ENCODE measurements around the gene REG3G. TPM values are rescaled to one million over a fixed set of nuclear protein-coding genes. Genes with fewer than 3 reads are reported as not detected.
"Not testable (repeated sequence)": the region's sequence is repeated elsewhere in the genome, so short reads cannot be mapped to it uniquely, and the experiment has no call there.

Gene REG3G
- total RNA-seq, 6 donors from 2014 or later = 0.52 to 0.61 TPM; not detected in 4

GRCh38 chr2:79039944-79040343 is 14.4 kb downstream of the REG3G start:
- Histone ChIP-seq H3K4me3 (no peak overlapping the region), H3K27me3 (no peaks in the 10 kb centered on the region), H3K9me3 (no peaks in the 10 kb centered on the region), H3K27ac (no peak overlapping the region), H3K36me3 (no peaks in the 10 kb centered on the region), H3K4me1 (no peaks in the 10 kb centered on the region)
- TF ChIP-seq POLR2AphosphoS5 (IDR thresholded peaks at IDR 0.05) = no peak
- no peak for TF ChIP-seq POLR2A (IDR thresholded peaks at IDR 0.05)
- TF ChIP-seq EP300 (IDR thresholded peaks at IDR 0.05) = no peak
- TF ChIP-seq CTCF (IDR thresholded peaks at IDR 0.05) = no peak
- 78 to 85% methylated on average over 3 of the region's 3 CpGs for WGBS, 2 donors
- ATAC-seq (ENCODE audit: low FRiP score in 2 of 2) = no peak
- no peak for DNase-seq

DNA sequence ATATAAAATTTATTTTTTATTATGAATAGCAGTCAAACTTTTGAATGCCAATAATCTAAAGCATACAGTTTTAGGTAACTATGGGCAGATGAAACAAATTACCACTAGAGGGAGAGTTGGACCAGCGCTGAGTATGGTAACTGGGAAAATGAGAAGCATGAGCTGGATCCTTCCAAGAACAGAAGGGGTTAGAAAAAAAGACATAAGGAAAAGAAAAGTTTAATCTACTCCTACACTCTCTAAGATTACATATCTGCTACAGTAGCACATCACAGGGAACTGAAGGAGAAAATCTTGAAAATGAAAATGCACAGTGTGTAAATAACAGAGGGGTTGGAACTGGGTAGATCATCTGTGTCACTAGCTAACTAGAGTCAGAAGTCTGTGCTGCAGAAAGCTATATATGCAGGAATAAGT is 15.5 kb downstream of the REG3G start:
- Histone ChIP-seq H3K27me3 (no peaks in the 10 kb centered on the region), H3K36me3 (no peaks in the 10 kb centered on the region), H3K27ac (no peak overlapping the region), H3K4me3 (no peak overlapping the region), H3K4me1 (no peaks in the 10 kb centered on the region), H3K9me3 (no peaks in the 10 kb centered on the region)
- peak in 1 of 2 donors; percentile 68 for ATAC-seq (ENCODE audit: low FRiP score in 2 of 2)
- no peak for DNase-seq
- WGBS, 2 donors = 4 to 5% methylated on average over 1 of the region's 1 CpG
- peak in 3 of 6 experiments; percentile 5 to 16 (median 7) for TF ChIP-seq CTCF (IDR thresholded peaks at IDR 0.05)
- no peak for TF ChIP-seq POLR2A (IDR thresholded peaks at IDR 0.05)
- TF ChIP-seq EP300 (IDR thresholded peaks at IDR 0.05) = no peak

- not testable (repeated sequence) for H3K27ac ChIP-seq; H3K4me1 ChIP-seq; H3K9me3 ChIP-seq; H3K4me3 ChIP-seq; H3K36me3 ChIP-seq; H3K27me3 ChIP-seq; DNase-seq; ATAC-seq (ENCODE audit: low FRiP score in 2 of 2)
- WGBS, 2 donors = 70% methylated on average over 5 of the region's 5 CpGs; no CpG with 5 or more reads in 1 of the 2 donors
Observed at GRCh38 chr2:79053486-79053885, 28.0 kb downstream of the REG3G start.

- H3K27ac ChIP-seq; H3K36me3 ChIP-seq; H3K4me1 ChIP-seq; H3K4me3 ChIP-seq; H3K9me3 ChIP-seq; H3K27me3 ChIP-seq; ATAC-seq (ENCODE audit: low FRiP score in 2 of 2); DNase-seq: not testable (repeated sequence)
- WGBS, 2 donors = 66% methylated on average over 5 of the region's 5 CpGs
Observed at GRCh38 chr2:79054769-79055168, 29.3 kb downstream of the REG3G start.

DNA sequence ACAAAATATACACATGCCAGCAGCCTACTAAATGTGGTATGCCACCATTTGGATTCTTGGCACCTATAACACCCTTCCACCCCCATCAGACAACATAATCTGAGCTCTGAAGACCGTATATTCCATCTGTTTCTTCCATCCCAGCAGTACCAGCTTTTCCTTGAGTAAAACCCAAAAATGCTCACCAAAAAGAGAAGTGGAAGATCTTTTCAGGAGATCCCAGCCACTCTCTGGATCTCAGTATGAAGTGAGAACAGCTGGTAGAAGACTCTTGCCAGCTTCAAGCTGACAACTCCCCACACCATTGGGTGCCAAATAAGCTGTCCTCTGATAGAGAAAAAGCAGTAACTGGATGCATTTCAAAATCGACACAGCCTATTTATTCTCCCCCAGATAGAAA is 39.7 kb downstream of the REG3G start:
- no peak for TF ChIP-seq CTCF (IDR thresholded peaks at IDR 0.05)
- ATAC-seq (ENCODE audit: low FRiP score in 2 of 2) (no peak), DNase-seq (no peak)
- Histone ChIP-seq H3K9me3 (no peaks in the 10 kb centered on the region), H3K27me3 (no peaks in the 10 kb centered on the region), H3K4me3 (no peak overlapping the region), H3K4me1 (no peaks in the 10 kb centered on the region), H3K36me3 (no peaks in the 10 kb centered on the region), H3K27ac (no peak overlapping the region)
- WGBS, 2 donors = 65 to 72% methylated on average over 2 of the region's 2 CpGs

GRCh38 chr2:79071078-79071477 is 45.6 kb downstream of the REG3G start:
- 66 to 72% methylated on average over 2 of the region's 2 CpGs for WGBS, 2 donors
- H3K36me3 ChIP-seq = no peaks in the 10 kb centered on the region
- TF ChIP-seq EP300 (IDR thresholded peaks at IDR 0.05) (no peak), POLR2A (IDR thresholded peaks at IDR 0.05) (no peak), POLR2AphosphoS5 (IDR thresholded peaks at IDR 0.05) (no peak), CTCF (IDR thresholded peaks at IDR 0.05) (no peak)

More at GRCh38 chr2:79071078-79071477, 45.6 kb downstream of the REG3G start:
- no peaks in the 10 kb centered on the region for H3K4me1 ChIP-seq
- H3K9me3 ChIP-seq = no peaks in the 10 kb centered on the region
- ATAC-seq (ENCODE audit: low FRiP score in 2 of 2) (no peak), DNase-seq (no peak)
- no peak overlapping the region for H3K4me3 ChIP-seq
- no peaks in the 10 kb centered on the region for H3K27me3 ChIP-seq
- no peak overlapping the region for H3K27ac ChIP-seq

Other genes starting within 250 kb of the REG3G start
- 1 to 10 TPM in 2 of 6 donors, not detected in 4; 1.5 to 5.2 TPM for gene REG1B, start 62.3 kb downstream of the REG3G start, total RNA-seq
- 10 to 100 TPM in 1 of 6 donors, 1 to 10 TPM in 1, not detected in 4; 5.7 to 12.0 TPM for gene REG1A, start 94.8 kb downstream of the REG3G start, total RNA-seq
- under 1 TPM in 1 of 6 donors, not detected in 5; 0.44 TPM for gene REG3A, start 134.1 kb downstream of the REG3G start, total RNA-seq